Measurements from ENCODE around the gene DDX41. TPM values are rescaled to one million over a fixed set of nuclear protein-coding genes. Genes with fewer than 3 reads are reported as not detected.

The DDX41 gene
- total RNA-seq, 1 experiment from 2014 or later = 133 TPM

DNA sequence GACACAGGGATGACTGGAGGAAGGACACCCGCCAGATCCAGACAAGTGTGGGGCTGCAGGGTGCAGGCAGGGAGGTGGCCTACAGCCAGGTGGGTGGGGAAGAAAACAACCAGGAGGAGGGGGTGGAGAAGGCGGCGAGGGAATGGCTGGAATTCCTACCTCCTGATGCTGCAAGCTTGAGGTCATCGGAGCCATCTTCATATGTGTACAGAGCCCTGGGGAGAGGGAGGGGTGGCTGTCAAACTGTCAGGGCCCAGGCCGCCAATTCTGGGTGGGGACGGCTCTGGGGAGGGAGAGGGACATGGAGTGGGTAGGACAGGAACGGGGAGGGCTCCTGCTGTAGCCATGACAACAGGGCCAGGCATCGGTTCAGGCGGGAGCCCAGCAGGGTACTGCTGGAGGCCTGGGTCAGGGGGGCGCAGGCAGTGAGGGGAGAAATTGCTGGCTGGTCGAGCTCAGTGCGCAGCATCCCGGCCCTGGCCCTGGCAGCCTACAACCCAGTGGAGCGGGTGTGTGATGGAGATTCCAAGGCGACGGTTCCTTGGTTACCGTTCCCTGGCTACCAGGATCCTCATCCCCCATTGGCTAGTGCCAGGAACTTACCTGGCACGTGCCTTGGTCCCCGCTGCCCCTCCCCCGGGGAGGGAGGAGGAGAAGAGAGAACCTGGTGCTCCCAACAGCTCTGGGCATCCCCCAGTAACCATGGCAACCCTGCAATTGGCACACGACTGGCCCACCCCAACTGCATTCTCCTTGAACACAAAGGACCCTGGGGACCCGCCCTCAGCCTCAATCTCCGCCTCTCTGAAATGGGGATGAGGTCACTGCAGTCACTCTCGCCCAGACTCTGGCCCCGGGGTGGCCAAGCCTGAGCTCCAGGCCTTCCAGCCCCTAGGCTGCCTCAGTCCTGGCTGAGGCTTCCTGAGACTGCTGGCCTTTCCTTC lies 47.8 kb downstream of the DDX41 start:
- Histone ChIP-seq H3K27ac (ENCODE audit: insufficient read length, low read depth, low read length) (no peak overlapping the region), H3K4me2 (ENCODE audit: insufficient read depth, insufficient read length, low read length) (no peak overlapping the region), H4K8ac (replicated peaks; ENCODE audit: insufficient read length, low read depth, low read length) (no peak overlapping the region), H3K9ac (ENCODE audit: extremely low read depth, insufficient read length, low read length) (no peak overlapping the region), H3K4ac (ENCODE audit: low read depth, low read length) (no peak overlapping the region), H2BK20ac (ENCODE audit: low read depth, low read length, poor library complexity, severe bottlenecking) (no peak overlapping the region), H2AK5ac (ENCODE audit: insufficient read length, low read length) (no peak overlapping the region), H3K79me2 (ENCODE audit: insufficient read depth, low read length) (peaks cover 26% of the 10 kb centered on the region; the same call in 1 of the 2 replicates), H3K56ac (ENCODE audit: insufficient read length, low read depth, low read length) (no peak overlapping the region), H3K4me1 (ENCODE audit: insufficient read depth, low read length) (peaks cover 15% of the 10 kb centered on the region; the same call in 1 of the 2 replicates), H3K23me2 (ENCODE audit: insufficient read length, low read depth, low read length, poor library complexity, severe bottlenecking) (peaks cover 4% of the 10 kb centered on the region), H3T11ph (ENCODE audit: low read length) (no peak overlapping the region), H4K91ac (ENCODE audit: insufficient read length, low read depth, low read length) (no peak overlapping the region), H4K5ac (ENCODE audit: insufficient read length, low read depth, low read length) (no peak overlapping the region), H3K18ac (ENCODE audit: insufficient read length, low read depth, low read length) (no peak overlapping the region), H3K9me3 (ENCODE audit: control insufficient read depth, low read depth, low read length) (no peaks in the 10 kb centered on the region), H2AFZ (ENCODE audit: low read length) (no peak overlapping the region), H2BK12ac (ENCODE audit: insufficient read length, low read depth, low read length) (no peak overlapping the region), H3K23ac (ENCODE audit: insufficient read length, low read depth, low read length) (no peak overlapping the region), H2BK5ac (ENCODE audit: insufficient read length, low read length) (no peak overlapping the region), H3K79me1 (ENCODE audit: insufficient read depth, low read depth, low read length, poor library complexity, severe bottlenecking) (peaks cover 10% of the 10 kb centered on the region), H2BK120ac (ENCODE audit: low read depth, low read length, poor library complexity, severe bottlenecking) (no peak overlapping the region), H3K14ac (ENCODE audit: insufficient read depth, low read length) (no peak overlapping the region; the same call in 1 of the 2 replicates), H4K20me1 (ENCODE audit: control insufficient read depth, insufficient read depth, insufficient read length) (no peaks in the 10 kb centered on the region), H3K27me3 (ENCODE audit: insufficient read depth, low read length) (no peaks in the 10 kb centered on the region), H2BK15ac (ENCODE audit: low read depth, low read length) (no peak overlapping the region)
- Mint-ChIP-seq H3K27ac (peak overlapping the region in 2 of 3 experiments; percentile 64 to 81; a peak in 5 of 7 replicates), H3K4me3 (peak overlapping the region in 1 of 2 experiments; percentile 50; a peak in 2 of 5 replicates), H3K36me3 (ENCODE audit: insufficient read depth in 1 of 3, low read depth in 3 of 3) (peaks cover 51 to 76% (median 73%) of the 10 kb centered on the region in 3 experiments), H3K4me1 (peaks cover 19 to 42% of the 10 kb centered on the region in 2 experiments), H3K27me3 (ENCODE audit: low read depth) (no peaks in the 10 kb centered on the region; the same call in 1 of the 2 replicates), H3K9me3 (peaks cover 2 to 11% of the 10 kb centered on the region in 2 experiments; a peak in 1 of 5 replicates)
- DNase-seq = peak; percentile 81
- no CpG with 5 or more reads among the region's 25 CpGs for WGBS (ENCODE audit: extremely low coverage, insufficient read length, low lambda C conversion rate)
- TF ChIP-seq, protein P1, sequence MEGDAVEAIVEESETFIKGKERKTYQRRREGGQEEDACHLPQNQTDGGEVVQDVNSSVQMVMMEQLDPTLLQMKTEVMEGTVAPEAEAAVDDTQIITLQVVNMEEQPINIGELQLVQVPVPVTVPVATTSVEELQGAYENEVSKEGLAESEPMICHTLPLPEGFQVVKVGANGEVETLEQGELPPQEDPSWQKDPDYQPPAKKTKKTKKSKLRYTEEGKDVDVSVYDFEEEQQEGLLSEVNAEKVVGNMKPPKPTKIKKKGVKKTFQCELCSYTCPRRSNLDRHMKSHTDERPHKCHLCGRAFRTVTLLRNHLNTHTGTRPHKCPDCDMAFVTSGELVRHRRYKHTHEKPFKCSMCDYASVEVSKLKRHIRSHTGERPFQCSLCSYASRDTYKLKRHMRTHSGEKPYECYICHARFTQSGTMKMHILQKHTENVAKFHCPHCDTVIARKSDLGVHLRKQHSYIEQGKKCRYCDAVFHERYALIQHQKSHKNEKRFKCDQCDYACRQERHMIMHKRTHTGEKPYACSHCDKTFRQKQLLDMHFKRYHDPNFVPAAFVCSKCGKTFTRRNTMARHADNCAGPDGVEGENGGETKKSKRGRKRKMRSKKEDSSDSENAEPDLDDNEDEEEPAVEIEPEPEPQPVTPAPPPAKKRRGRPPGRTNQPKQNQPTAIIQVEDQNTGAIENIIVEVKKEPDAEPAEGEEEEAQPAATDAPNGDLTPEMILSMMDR (conservative IDR thresholded peaks at IDR 0.05) = no peak

All from H9 (cell line).